Measurements from ENCODE around the gene PIEZO2. TPM values are rescaled to one million over a fixed set of nuclear protein-coding genes. Genes with fewer than 3 reads are reported as not detected.

Gene PIEZO2
- total RNA-seq, 1 experiment from 2014 or later = 5.5 TPM

DNA sequence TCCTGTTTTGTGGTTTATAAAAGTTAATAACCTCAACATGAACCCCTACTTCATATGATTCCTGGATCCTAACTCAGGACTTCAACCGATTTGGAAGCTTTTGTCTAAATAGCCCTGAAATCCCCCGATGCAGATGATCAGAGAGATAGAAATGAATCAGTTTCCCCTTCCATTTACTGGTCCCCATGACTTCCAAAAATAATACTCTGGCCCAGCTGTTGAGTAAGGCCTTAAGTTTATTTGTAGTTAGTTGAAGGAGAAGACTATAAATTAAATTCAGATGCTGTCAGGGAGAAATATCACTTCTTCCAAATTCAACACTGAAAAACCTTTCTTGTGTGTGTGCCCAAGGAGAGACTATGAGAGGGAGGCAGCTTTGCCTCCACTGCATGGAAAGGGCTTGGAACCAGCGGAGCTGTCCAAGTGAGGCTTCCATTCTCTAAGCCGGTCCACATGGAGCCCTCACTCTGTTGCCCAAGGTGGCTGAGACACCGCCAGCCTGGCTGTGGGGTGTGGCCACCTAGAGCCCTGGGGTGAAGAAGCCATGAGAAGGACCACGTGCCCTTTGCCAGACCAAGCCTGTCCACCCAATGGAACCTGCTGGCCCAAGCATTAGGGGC, 53.6 kb downstream of the PIEZO2 start:
- intact Hi-C loops (cut with micrococcal nuclease; ENCODE audit: unreplicated experiment) = no loop called here
- ChIA-PET CTCF (no interaction called here), POLR2A (ENCODE audit: low non-redundant PET) (no interaction called here)
- DNase-seq (ENCODE audit: low spot score) = no peak
- no peaks in the 10 kb centered on the region for H3K36me3 ChIP-seq (ENCODE audit: insufficient read depth, low read length, poor library complexity, severe bottlenecking)
- no peaks in the 10 kb centered on the region for H3K9me3 ChIP-seq (ENCODE audit: low read depth, low read length, poor library complexity, severe bottlenecking)
- H3K27ac ChIP-seq (ENCODE audit: low read depth, low read length, poor library complexity, severe bottlenecking) = no peak overlapping the region
- H3K27me3 ChIP-seq (replicated peaks; ENCODE audit: insufficient read depth, low read depth, low read length, poor library complexity) = peaks cover 21% of the 10 kb centered on the region
- TF ChIP-seq EZH2 (IDR thresholded peaks at IDR 0.05; ENCODE audit: borderline replicate concordance, low read depth, low read length, poor library complexity, severe bottlenecking) = no peak
- TF ChIP-seq, protein P1, sequence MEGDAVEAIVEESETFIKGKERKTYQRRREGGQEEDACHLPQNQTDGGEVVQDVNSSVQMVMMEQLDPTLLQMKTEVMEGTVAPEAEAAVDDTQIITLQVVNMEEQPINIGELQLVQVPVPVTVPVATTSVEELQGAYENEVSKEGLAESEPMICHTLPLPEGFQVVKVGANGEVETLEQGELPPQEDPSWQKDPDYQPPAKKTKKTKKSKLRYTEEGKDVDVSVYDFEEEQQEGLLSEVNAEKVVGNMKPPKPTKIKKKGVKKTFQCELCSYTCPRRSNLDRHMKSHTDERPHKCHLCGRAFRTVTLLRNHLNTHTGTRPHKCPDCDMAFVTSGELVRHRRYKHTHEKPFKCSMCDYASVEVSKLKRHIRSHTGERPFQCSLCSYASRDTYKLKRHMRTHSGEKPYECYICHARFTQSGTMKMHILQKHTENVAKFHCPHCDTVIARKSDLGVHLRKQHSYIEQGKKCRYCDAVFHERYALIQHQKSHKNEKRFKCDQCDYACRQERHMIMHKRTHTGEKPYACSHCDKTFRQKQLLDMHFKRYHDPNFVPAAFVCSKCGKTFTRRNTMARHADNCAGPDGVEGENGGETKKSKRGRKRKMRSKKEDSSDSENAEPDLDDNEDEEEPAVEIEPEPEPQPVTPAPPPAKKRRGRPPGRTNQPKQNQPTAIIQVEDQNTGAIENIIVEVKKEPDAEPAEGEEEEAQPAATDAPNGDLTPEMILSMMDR (conservative IDR thresholded peaks at IDR 0.05; ENCODE audit: low read depth, low read length) = no peak
- BruUV-seq (replicated peaks) = no TSS peak
- no peak overlapping the region for H3K4me3 ChIP-seq (ENCODE audit: low read depth, low read length, poor library complexity, severe bottlenecking)
- no peaks in the 10 kb centered on the region for H3K4me1 ChIP-seq (ENCODE audit: insufficient read depth, low read length, poor library complexity, severe bottlenecking)

DNA sequence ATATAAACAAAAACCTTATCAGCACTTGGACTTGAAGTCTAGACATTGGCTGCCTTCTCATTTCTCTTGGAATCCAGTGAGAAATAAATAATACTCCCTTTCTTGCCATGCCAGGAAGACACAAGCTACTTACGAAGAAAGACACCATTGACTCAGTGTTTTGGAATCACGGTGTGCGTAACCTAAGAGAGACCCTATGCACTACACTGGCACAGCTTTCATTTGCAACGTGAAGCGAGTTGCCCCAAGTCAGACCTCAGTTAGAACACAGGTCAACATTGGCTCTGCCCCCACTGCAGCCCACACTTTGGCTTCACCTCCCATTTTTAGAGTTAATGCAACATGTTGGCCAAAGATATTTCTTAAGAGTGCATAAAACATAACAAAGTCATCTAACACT, 54.2 kb downstream of the PIEZO2 start:
- intact Hi-C loops (cut with micrococcal nuclease; ENCODE audit: unreplicated experiment) = no loop called here
- CTCF ChIA-PET = no interaction called here
- BruUV-seq (replicated peaks) = no TSS peak
- POLR2A ChIA-PET (ENCODE audit: low non-redundant PET) = no interaction called here
- Histone ChIP-seq H3K4me3 (ENCODE audit: low read depth, low read length, poor library complexity, severe bottlenecking) (no peak overlapping the region), H3K4me1 (ENCODE audit: insufficient read depth, low read length, poor library complexity, severe bottlenecking) (no peaks in the 10 kb centered on the region), H3K27me3 (replicated peaks; ENCODE audit: insufficient read depth, low read depth, low read length, poor library complexity) (peaks cover 21% of the 10 kb centered on the region), H3K9me3 (ENCODE audit: low read depth, low read length, poor library complexity, severe bottlenecking) (no peaks in the 10 kb centered on the region), H3K27ac (ENCODE audit: low read depth, low read length, poor library complexity, severe bottlenecking) (no peak overlapping the region), H3K36me3 (ENCODE audit: insufficient read depth, low read length, poor library complexity, severe bottlenecking) (no peaks in the 10 kb centered on the region)
- DNase-seq (ENCODE audit: low spot score) = no peak
- TF ChIP-seq EZH2 (IDR thresholded peaks at IDR 0.05; ENCODE audit: borderline replicate concordance, low read depth, low read length, poor library complexity, severe bottlenecking) = no peak
- TF ChIP-seq, protein P1 (conservative IDR thresholded peaks at IDR 0.05; ENCODE audit: low read depth, low read length) = no peak

DNA sequence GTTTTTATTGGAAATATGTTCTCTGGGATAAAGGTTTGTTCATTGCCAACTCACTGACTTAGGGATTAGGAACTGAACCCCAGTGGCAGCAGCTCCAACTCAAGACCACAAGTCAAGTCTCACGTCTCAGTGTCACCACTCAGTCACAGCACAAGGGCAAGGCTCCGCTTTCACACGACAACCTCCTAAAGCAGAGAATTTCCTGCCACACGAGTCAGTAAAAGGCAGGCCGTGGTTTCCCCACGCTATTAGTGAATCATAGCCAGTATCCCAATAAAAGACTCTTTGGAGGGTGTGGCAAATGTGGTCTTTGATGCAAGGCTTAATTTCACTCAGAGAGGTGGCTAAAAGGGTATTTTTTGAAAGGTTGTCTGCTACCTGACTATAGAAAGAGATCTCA, 57.6 kb downstream of the PIEZO2 start:
- BruUV-seq (replicated peaks) = no TSS peak
- H3K4me3 ChIP-seq (ENCODE audit: low read depth, low read length, poor library complexity, severe bottlenecking) = no peak overlapping the region
- H3K9me3 ChIP-seq (ENCODE audit: low read depth, low read length, poor library complexity, severe bottlenecking) = no peaks in the 10 kb centered on the region
- no peak for DNase-seq (ENCODE audit: low spot score)
- H3K36me3 ChIP-seq (ENCODE audit: insufficient read depth, low read length, poor library complexity, severe bottlenecking) = no peaks in the 10 kb centered on the region
- CTCF ChIA-PET = no interaction called here
- TF ChIP-seq, protein P1 (conservative IDR thresholded peaks at IDR 0.05; ENCODE audit: low read depth, low read length) = no peak
- no peak for TF ChIP-seq EZH2 (IDR thresholded peaks at IDR 0.05; ENCODE audit: borderline replicate concordance, low read depth, low read length, poor library complexity, severe bottlenecking)
- POLR2A ChIA-PET (ENCODE audit: low non-redundant PET) = no interaction called here
- peaks cover 18% of the 10 kb centered on the region for H3K27me3 ChIP-seq (replicated peaks; ENCODE audit: insufficient read depth, low read depth, low read length, poor library complexity)
- no peak overlapping the region for H3K27ac ChIP-seq (ENCODE audit: low read depth, low read length, poor library complexity, severe bottlenecking)
- intact Hi-C loops (cut with micrococcal nuclease; ENCODE audit: unreplicated experiment) = no loop called here
- no peaks in the 10 kb centered on the region for H3K4me1 ChIP-seq (ENCODE audit: insufficient read depth, low read length, poor library complexity, severe bottlenecking)
